Spleen (tissue), 11 donors: ENCODE data around the gene NCAPG2. TPM values are rescaled to one million over a fixed set of nuclear protein-coding genes. Genes with fewer than 3 reads are reported as not detected.

Experiments used
- DNase-seq: peaks from one replicate; pipeline ENCODE4 v3.0.0-alpha.2; 2020
- H3K27ac ChIP-seq, 8 donors: fragments of 200-600 bp; sonication (generic) in 7 of 8; 1 replicate in 4 of 8; 2 replicates in 4 of 8; pipeline versions ENCODE4 v1.5.0 to v1.8.0; 2016 to 2021; ENCODE audit warnings: inconsistent platforms in 4 of 8, mild to moderate bottlenecking in 4 of 8, moderate library complexity in 1 of 8
- H3K27me3 ChIP-seq, 7 donors: fragments of 200-600 bp; sonication (generic) in 6 of 7; replicated peaks in 1 of 7; 1 replicate in 4 of 7; 2 replicates in 3 of 7; pipeline versions ENCODE4 v1.5.0 to v1.8.0; 2016 to 2021; ENCODE audit warnings: inconsistent platforms in 3 of 7, mild to moderate bottlenecking in 1 of 7
- H3K36me3 ChIP-seq, 6 donors: fragments of 200-600 bp; sonication (generic) in 5 of 6; 1 replicate in 4 of 6; 2 replicates in 2 of 6; pipeline versions ENCODE4 v1.5.0 to v1.8.0; 2016 to 2021; ENCODE audit warnings: inconsistent platforms in 2 of 6
- H3K4me1 ChIP-seq, 6 donors: fragments of 200-600 bp; sonication (generic) in 5 of 6; 1 replicate in 3 of 6; 2 replicates in 3 of 6; pipeline versions ENCODE4 v1.5.0 to v1.8.0; 2016 to 2021; ENCODE audit warnings: inconsistent platforms in 3 of 6
- H3K4me3 ChIP-seq, 8 donors: fragments of 200-600 bp; sonication (generic) in 7 of 8; 1 replicate in 4 of 8; 2 replicates in 4 of 8; pipeline versions ENCODE4 v1.5.0 to v1.8.0; 2016 to 2021; ENCODE audit warnings: inconsistent platforms in 4 of 8, mild to moderate bottlenecking in 4 of 8, moderate library complexity in 2 of 8
- H3K9me3 ChIP-seq, 8 donors: fragments of 200-600 bp; sonication (generic) in 7 of 8; 1 replicate in 4 of 8; 2 replicates in 4 of 8; pipeline versions ENCODE4 v1.5.0 to v1.8.0; 2016 to 2021; ENCODE audit warnings: inconsistent platforms in 4 of 8
- POLR2A ChIP-seq, 3 donors: fragments of 450-650 bp; IDR thresholded peaks; one replicate each; pipeline ENCODE4 v1.5.1; 2017; ENCODE audit warnings: antibody characterized with exemption in 3 of 3, mild to moderate bottlenecking in 1 of 3
- POLR2AphosphoS5 ChIP-seq, 3 donors: sonication (generic); formaldehyde crosslinking; IDR thresholded peaks; one replicate each; pipeline ENCODE4 v1.5.1; 2017; ENCODE audit warnings: antibody characterized with exemption in 3 of 3
- WGBS, 5 donors: extraction: QIAGEN DNeasy Blood & Tissue Kit in 3 of 5; methylation state at CpG; one replicate each; pipeline versions ENCODE4 v1.1.5 to v1.1.7; 2013 to 2018; 5-methylcytosine and 5-hydroxymethylcytosine counted together
- intact Hi-C: fragments of 100-400 bp; cut with DNase I; formaldehyde crosslinking; loops from one replicate; pipeline ENCODE4 v1.15.0; 2023; ENCODE audit warnings: low total_unique reads
- polyA plus RNA-seq, 3 donors: library from polyadenylated mRNA; stranded (reverse); fragments of 200-250 nt; gene quantifications; one replicate each; pipeline ENCODE4 v1.2.1, GENCODE V29; 2013
- total RNA-seq, 7 donors: library from RNA; depleted of rRNA in 3 of 7; stranded (reverse); fragments of >200 nt in 3 of 7; fragmentation: NEBNext Ultra II Directional in 4 of 7; extraction: Animal tissue kit (Norgen Biotek cat#: 25700) in 4 of 7; gene quantifications; one replicate each; pipeline versions ENCODE4 v1.1.0 to v1.2.1, GENCODE V29; 2016 to 2021
- TF ChIP-seq, protein P1 (sequence below), 11 experiments: fragments of 200-600 bp in 7 of 11; fragments of 450-650 bp in 4 of 11; sonication (generic) in 4 of 11; IDR thresholded peaks in 8 of 11; conservative IDR thresholded peaks in 3 of 11; 1 replicate in 7 of 11; 2 replicates in 4 of 11; pipeline versions ENCODE4 v1.4.0 to v1.8.0; 2016 to 2021; ENCODE audit warnings: antibody characterized with exemption in 11 of 11, inconsistent platforms in 4 of 11, mild to moderate bottlenecking in 1 of 11
- donor health status: healthy with polysubstance abuse.
- donor health status: DM: no; HTN: no; CAD: no; lungs with moderate emphysema.
- donor health status: DM: no; HTN: no; CAD: no.
- donor health status: Bipolar disorder and iron deficiency.
- donor health status: healthy.
- donor health status: DM: no; HTN: no; CAD: no.
- donor health status: DM: yes; HTN: yes; CAD: no.

The NCAPG2 gene
- total and polyA plus RNA-seq, 10 donors: 2.2 to 18.0 (median 10.8) TPM

DNA sequence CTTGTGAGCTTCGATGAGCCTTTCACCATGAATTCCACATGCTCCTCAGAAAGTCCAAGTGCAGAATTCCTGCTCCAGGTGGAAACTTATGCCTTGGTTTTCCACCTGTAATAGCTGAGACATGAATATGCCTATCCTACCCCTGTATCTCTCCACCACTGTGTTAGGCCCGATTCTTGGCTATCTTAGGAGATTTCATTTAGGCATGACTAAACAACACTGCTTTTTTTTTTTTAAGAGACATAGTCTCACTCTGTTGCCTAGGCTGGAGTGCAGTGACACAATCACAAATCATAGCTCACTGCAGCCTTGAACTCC, 57.2 kb downstream of the NCAPG2 start:
- no peak for DNase-seq
- Histone ChIP-seq H3K4me3 (no peak overlapping the region), H3K36me3 (peaks cover 0 to 83% (median 31%) of the 10 kb centered on the region in 6 donors), H3K27me3 (no peaks in the 10 kb centered on the region), H3K4me1 (no peaks in the 10 kb centered on the region), H3K9me3 (no peaks in the 10 kb centered on the region), H3K27ac (no peak overlapping the region)
- 93 to 100% (median 97%) methylated on average over 2 of the region's 2 CpGs for WGBS, 5 donors
- intact Hi-C loops: no loop called here
- TF ChIP-seq, protein P1, sequence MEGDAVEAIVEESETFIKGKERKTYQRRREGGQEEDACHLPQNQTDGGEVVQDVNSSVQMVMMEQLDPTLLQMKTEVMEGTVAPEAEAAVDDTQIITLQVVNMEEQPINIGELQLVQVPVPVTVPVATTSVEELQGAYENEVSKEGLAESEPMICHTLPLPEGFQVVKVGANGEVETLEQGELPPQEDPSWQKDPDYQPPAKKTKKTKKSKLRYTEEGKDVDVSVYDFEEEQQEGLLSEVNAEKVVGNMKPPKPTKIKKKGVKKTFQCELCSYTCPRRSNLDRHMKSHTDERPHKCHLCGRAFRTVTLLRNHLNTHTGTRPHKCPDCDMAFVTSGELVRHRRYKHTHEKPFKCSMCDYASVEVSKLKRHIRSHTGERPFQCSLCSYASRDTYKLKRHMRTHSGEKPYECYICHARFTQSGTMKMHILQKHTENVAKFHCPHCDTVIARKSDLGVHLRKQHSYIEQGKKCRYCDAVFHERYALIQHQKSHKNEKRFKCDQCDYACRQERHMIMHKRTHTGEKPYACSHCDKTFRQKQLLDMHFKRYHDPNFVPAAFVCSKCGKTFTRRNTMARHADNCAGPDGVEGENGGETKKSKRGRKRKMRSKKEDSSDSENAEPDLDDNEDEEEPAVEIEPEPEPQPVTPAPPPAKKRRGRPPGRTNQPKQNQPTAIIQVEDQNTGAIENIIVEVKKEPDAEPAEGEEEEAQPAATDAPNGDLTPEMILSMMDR (IDR thresholded peaks at IDR 0.05 in 8 of 11, conservative IDR thresholded peaks at IDR 0.05 in 3 of 11): peak in 2 of 11 experiments; percentile 1 to 2
- no peak for TF ChIP-seq POLR2A (IDR thresholded peaks at IDR 0.05)

DNA sequence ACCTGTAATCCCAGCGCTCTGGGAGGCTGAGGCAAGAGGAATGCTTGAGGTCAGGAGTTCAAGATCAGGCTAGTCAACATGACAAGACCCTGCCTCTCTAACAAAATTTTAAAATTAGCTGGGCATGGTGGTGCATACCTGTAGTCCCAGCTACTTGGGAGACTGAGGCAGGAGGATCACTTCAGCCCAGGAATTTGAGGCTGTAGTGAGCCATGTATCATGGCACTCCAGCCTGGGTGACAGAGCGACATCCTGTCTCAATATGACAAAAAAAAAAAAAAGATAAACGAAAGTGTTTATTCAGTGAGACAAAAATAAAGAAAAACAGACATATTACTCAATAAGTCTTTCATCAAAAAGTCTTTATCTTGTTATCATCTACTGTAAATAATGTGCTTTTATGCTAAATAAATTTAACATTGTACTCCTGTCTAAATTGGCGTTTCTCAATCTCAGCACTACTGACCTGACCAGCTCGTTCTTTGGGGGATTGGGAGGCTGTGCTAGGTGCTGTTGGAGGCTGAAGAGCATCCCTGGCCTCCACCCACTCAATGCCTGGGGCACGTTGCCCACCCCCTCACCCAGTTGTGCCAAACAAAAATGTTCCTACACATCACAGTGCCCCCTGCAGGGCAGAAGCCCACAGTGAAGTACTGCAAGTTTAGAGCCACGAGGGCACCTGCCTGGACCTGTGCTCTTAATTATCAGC, 57.7 kb downstream of the NCAPG2 start:
- Histone ChIP-seq H3K9me3 (no peaks in the 10 kb centered on the region), H3K4me3 (no peak overlapping the region), H3K27me3 (no peaks in the 10 kb centered on the region), H3K4me1 (no peaks in the 10 kb centered on the region), H3K27ac (no peak overlapping the region), H3K36me3 (peaks cover 0 to 83% (median 28%) of the 10 kb centered on the region in 6 donors)
- TF ChIP-seq POLR2A (IDR thresholded peaks at IDR 0.05) (no peak), POLR2AphosphoS5 (IDR thresholded peaks at IDR 0.05) (no peak)
- TF ChIP-seq, protein P1 (IDR thresholded peaks at IDR 0.05 in 8 of 11, conservative IDR thresholded peaks at IDR 0.05 in 3 of 11): peak in 7 of 11 experiments; percentile 8 to 47 (median 33)
- no peak for DNase-seq
- intact Hi-C loops: no loop called here
- 85 to 92% (median 88%) methylated on average over 7 of the region's 7 CpGs for WGBS, 5 donors

DNA sequence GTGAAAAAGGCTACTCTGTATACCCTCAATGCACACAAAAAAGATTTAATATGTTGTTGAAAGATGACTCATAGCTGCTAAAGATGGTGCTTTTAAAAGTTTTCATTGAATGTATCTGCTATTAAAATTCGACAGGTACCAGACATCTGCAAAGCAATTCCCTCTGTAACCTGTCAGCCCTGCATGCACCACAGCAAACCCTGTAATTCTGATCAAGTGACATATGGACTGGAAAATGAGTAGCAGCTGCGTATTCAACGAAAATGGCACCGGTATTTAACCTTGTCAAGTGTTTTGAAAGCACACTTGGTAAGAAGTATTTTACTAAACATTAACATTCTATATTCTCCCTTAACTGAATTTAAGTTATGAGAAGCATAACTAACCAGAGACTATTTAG, 58.8 kb downstream of the NCAPG2 start:
- H3K4me1 ChIP-seq: no peaks in the 10 kb centered on the region
- no peak for DNase-seq
- H3K9me3 ChIP-seq: no peaks in the 10 kb centered on the region
- no peak overlapping the region for H3K4me3 ChIP-seq
- H3K27me3 ChIP-seq: no peaks in the 10 kb centered on the region
- TF ChIP-seq POLR2A (IDR thresholded peaks at IDR 0.05) (no peak), POLR2AphosphoS5 (IDR thresholded peaks at IDR 0.05) (no peak)
- TF ChIP-seq, protein P1 (IDR thresholded peaks at IDR 0.05 in 8 of 11, conservative IDR thresholded peaks at IDR 0.05 in 3 of 11): no peak
- whole genome bisulfite sequencing, 5 donors: 88 to 96% (median 92%) methylated on average over 4 of the region's 4 CpGs
- no peak overlapping the region for H3K27ac ChIP-seq
- intact Hi-C loops: no loop called here
- H3K36me3 ChIP-seq: peaks cover 0 to 83% (median 25%) of the 10 kb centered on the region in 6 donors

- Histone ChIP-seq H3K36me3 (peaks cover 0 to 100% (median 20%) of the 10 kb centered on the region in 6 donors), H3K4me1 (no peaks in the 10 kb centered on the region)
- WGBS, 5 donors: 95 to 98% (median 97%) methylated on average over 4 of the region's 4 CpGs
These were observed 62.5 kb downstream of the NCAPG2 start for GRCh38 chr7:158642149-158642548.

More at GRCh38 chr7:158642149-158642548, 62.5 kb downstream of the NCAPG2 start:
- H3K27ac ChIP-seq: no peak overlapping the region
- no peaks in the 10 kb centered on the region for H3K9me3 ChIP-seq
- H3K4me3 ChIP-seq: no peak overlapping the region
- H3K27me3 ChIP-seq: no peaks in the 10 kb centered on the region
- intact Hi-C loops: no loop called here
- no peak for TF ChIP-seq POLR2AphosphoS5 (IDR thresholded peaks at IDR 0.05)
- no peak for TF ChIP-seq POLR2A (IDR thresholded peaks at IDR 0.05)
- TF ChIP-seq, protein P1 (IDR thresholded peaks at IDR 0.05 in 8 of 11, conservative IDR thresholded peaks at IDR 0.05 in 3 of 11): no peak
- no peak for DNase-seq
